GM04504 (cell line): ENCODE data around the gene IFITM5.
"Not testable (repeated sequence)": the region's sequence is repeated elsewhere in the genome, so short reads cannot be mapped to it uniquely, and the experiment has no call there.

Experiments
- DNase-seq: peaks from one replicate; pipeline ENCODE4 v3.0.0-alpha.2; 2012; ENCODE audit warnings: low read depth

IFITM5 gene

DNA sequence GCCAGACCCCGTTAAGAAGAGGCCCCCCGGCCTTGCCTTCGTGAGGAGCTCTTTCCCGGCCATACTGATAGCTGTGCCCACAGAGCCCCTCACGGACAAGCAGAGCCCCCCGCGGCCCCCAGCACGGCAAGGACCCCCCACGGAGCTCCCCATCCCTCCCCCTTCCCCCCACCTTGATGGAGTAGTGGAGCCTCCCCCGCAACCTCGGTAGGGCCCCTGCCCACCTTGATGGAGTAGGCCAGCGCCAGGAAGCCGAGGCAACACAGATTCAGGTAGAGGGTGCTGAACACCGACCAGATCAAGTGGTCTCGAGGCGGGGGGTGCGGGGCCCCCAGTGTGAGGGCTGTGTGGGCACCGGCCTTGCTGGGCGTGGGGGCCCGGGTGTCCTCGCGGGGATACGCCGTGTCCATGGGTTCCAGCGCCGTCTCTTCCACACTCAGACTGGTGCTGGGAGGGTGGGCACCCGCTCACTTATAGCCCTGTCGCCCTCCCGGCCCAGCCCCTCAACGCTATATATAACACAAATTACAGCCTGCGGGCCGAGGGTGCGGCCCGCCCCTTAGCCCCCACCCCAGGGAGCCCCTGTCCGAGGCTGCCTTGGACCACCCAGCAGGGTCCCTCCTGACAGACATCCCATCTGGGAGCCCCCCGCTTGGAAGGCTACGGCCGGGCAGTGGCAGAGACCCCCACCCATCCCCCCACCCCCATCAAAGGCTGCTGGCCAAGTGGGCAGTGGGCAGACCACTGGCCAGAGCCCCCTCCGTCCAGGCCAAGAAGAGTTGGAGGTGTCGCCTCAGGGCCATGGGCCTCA, at the start of gene IFITM5:
Gene IFITM5, minus strand, starts transcription at position 446 of the 811 bp plus-strand sequence. Its CDS starts 36 bp downstream, at position 410.
- DNase-seq = no peak

DNA sequence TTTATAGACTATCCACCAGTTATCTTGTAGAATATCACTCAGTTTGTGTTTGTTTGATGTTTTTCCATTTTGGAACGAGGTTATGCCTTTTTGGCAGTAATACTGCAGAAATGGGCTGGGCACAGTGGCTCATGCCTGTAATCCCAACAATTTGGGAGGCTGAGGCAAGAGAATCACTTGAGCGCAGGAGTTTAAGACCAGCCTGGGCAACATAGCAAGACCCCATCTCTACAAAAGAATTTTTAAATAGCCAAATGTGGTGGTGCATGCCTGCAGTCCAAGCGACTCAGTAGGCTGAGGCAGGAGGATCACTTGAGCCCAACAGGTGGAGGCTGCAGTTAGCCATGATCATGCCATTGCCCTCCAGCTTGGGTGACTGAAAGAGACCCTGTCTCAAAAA, 47.2 kb upstream of the IFITM5 start:
- DNase-seq = no peak

DNA sequence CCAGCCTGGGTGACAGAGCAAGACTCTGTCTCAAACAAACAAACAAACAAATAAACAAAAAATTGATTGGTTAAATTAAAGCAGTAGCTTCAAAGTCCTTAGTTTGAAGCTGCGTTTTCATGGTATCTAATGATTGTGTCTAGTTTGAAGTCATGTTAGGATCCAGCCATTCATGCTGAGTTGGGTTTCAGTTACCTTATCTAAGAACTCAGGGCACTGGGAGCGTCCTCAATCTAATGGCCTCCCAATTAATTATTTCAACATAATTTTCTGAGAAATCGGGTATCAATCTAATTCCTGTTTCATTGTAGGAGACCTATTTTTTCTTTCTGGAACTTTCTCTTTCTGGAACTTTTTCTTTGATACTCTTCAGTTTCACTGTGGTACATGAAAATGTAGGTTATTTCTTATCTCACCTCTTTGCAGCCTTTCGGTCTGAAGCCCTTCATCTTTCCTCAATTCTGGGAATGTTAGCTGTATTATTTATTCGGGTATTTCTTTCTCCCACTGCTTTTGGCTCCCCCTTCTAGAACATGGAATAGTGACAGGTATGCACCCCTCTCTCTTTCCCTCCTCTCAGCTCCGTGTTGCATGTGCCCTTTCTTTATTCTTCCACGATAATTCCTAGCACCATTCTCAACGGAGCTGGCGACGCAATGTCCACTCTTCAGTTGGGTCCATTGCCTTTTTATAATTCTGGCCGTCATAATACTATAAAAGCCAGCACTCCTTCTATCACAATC, 45.7 kb upstream of the IFITM5 start:
- DNase-seq = no peak

DNA sequence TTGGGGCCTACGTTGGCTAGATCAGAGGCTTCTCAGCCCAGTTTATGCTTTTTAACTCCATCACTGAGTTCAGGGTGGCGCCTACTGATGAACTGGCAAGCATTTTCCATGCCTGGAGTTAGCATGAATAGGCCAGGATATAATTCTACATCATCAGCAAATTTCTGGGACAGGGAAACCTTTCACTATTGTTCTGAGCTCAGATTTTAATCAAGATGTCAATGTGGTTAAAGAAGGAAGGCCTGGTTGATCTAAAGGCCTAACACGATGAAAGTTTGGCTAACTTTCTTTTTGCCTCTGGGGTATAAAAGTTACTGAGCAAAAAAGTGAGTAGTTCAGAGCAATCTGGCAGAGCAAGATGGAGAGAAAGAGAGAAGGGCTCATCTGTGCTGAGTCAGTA, 43.0 kb upstream of the IFITM5 start:
- no peak for DNase-seq

DNA sequence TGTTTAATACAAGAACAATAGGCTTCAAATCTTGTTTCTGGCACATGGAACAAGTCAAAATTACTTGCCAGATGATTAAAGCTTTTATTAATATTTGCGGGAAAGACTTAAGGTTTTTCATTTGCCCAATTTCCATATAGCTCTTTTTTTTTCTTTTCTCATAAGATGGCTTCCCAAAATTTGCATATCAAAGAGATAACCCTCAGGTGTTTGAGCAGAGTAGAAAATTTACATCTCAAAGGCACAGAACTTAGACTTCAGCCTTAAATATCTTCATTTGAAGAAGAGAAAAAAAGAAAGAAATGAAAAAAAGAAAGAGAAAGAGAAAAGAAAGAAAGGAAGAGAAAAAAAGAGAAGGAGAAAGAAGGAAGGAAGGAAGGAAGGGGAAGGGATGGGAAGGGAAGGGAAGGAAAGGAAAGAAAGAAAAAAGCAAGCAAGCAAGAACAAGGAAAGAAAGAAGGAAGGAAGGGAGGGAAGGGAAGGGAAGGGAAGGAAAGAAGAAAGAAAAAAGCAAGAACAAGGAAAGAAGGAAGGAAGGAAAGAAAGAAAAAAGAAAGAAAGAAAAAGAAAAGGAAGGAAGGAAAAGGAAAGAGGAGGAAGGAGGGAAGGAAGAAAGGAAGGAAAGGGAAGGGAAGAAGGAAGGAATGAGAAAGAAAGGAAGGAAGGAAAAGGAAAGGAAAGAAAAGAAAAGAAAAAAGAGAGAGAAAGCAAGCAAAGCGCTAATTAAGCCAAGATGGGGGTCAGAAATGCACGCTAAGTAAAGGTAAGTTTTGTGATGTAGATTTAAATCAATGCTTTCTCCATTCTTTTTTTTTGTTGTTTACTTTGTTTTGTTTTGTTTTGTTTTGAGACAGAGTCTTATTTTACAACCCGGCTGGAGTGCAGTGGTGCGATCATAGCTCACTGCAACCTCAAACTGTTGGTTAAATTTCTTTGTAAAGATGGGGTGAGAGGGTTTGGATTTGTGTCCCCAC, 41.5 kb upstream of the IFITM5 start:
- DNase-seq = no peak

DNA sequence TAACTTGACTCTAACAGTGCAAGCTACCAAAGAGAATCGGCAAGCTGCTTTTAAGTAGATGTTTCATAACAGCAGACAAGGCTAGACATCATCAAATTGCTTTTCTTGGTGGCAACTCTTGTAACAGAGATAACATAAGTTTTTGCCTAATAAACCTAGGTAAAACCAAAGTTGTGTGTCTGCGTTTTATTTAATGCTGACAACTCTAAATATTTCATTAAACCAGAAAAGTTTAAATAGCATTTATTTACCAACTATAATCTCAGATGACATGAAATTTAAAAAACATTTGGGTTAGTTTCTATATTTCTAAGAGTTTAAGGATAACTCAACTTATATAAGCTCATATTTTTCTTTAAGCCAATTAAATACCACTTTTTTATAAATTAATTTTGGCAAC, 40.6 kb upstream of the IFITM5 start:
- DNase-seq = no peak

DNA sequence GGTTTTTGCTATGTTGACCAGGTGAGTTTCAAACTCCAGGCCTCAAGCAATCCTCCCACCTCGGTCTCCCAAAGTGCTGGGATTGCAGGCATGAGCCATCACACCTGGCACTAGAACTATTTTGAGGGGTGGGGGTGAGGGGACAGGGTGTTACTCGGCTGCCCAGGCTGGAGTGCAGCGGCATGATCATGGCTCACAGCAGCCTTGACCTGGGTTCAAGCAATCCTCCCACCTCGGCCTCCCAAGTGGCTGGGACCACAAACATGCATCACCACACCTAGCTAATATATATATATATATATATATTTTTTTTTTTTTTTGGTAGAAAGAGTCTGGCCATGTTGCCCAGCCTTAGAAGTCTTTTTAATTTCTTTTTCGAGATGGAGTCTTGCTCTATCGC, 38.4 kb upstream of the IFITM5 start:
- DNase-seq = no peak

DNA sequence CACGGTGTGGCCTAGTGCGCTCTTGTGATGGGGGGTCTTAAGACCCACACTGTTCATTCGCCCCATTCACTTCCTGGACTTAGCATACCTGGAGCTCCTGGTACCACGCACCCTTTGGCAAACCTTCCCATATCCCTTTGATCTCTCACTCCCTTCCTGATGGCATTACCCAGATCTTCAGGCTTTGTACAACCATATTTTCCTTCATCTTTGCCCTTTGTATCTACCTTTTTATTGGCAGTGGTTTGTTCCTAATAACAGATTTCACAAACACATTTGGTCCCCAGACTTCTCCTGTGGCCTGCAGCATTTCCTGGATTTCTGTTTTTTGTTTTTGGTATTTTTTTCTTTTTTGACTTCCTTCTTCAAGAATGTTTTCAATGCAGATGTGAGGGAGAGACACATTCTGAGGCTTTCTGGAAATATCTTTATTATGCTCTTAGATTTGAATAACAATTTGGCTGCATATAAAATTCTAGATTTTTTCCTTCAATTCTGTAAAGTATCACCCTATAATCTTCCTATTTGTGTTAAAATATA, 37.4 kb upstream of the IFITM5 start:
- no peak for DNase-seq

DNA sequence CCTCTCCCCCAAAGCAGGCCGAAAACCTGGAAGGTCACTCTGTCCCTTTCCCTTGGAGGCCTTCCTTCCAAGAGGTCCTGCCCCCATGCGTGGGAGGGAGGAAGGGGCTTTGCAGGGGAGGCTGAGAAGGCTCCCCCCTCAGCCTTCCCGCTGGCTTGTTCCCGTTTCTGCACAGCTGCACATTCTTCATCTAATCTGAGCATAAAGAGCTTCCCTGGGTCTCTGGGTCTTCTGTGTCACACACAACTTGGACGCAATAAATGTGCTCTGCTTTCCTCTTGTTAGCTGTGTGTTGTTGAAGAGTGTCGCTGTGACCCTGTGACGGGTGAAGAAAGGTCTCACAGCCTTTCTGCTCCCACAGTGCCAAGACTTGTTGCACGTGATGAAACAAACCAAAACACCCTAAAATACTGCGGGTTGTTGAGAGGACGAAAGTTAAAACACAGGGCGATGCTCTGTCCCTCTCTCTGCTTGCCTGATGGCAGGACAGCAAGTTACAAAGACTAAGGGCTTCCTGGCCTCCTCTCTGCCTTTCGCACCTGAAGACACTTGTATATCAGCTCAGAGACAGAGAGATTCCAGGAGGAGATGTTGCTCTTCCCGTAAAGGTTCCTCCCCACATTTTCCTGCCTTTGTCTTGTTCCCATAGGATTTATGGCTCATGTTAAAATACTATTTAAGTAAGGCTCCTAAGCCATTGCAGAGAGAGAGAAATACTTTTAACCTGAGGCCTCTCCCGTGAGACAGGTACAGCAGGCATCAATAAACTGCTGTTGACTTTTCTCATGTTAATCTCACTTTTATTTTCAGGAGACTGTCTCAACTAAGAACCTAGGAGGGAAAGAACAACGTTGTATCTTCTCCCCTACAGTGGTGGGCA, 36.7 kb upstream of the IFITM5 start:
- no peak for DNase-seq

DNA sequence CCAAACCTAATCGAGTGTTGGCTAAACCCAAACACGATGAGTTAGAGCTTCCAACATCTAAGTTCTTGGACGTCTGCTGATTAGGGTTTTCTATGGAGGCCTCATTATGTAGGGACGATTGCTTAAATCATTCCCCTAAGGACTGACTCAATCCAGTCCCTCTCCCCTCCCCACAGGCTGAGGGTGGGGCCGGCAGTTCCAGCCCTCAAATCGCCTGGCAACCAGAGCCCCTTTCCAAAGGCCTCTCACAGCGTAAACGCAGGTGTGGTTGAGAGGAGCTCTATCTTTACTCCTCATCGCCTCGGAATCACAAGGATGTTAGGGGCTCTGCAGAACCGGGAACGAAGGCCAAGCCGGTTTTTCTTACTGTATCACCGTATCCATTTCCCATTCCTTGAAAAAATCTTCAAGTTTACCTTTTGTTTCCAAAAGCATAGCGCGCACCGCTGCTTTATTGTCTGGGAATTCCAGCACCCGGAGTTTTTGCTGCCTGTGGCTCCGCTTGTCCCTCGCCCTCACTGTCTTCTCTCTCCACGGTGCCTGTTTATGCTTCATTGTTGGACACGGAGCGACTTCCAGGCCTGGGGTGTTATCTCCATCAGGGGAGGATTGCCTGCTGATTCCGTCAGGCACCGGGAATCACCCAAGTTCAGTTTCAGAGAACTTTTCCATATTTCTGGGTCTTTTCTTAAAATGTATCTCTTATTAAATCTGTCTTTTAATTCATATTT, 35.1 kb upstream of the IFITM5 start:
- DNase-seq = no peak

DNA sequence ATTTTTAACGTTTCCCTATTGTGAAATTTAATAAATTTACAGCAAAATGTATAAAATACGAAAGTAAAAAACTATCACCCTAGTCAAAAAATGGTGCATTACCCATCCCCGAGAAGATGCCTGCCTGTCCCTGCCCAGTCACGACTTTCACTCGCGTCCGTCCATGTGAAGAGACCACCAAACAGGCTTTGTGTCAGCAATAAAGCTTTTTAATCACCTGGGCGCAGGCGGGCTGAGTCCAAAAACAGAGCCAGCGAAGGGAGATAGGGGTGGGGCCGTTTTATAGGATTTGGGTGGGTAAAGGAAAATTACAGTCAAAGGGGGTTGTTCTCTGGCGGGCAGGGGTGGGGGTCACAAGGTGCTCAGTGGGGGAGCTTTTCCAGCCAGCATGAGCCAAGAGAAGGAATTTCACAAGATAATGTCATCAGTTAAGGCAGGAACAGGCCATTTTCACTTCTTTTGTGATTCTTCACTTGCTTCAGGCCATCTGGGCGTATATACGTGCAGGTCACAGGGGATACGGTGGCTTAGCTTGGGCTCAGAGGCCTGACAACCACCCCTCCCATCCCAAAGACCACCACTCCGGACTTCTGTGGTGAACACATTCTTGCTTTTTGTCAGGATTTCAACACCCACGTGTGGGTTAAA, 34.4 kb upstream of the IFITM5 start:
- not testable (repeated sequence) for DNase-seq

DNA sequence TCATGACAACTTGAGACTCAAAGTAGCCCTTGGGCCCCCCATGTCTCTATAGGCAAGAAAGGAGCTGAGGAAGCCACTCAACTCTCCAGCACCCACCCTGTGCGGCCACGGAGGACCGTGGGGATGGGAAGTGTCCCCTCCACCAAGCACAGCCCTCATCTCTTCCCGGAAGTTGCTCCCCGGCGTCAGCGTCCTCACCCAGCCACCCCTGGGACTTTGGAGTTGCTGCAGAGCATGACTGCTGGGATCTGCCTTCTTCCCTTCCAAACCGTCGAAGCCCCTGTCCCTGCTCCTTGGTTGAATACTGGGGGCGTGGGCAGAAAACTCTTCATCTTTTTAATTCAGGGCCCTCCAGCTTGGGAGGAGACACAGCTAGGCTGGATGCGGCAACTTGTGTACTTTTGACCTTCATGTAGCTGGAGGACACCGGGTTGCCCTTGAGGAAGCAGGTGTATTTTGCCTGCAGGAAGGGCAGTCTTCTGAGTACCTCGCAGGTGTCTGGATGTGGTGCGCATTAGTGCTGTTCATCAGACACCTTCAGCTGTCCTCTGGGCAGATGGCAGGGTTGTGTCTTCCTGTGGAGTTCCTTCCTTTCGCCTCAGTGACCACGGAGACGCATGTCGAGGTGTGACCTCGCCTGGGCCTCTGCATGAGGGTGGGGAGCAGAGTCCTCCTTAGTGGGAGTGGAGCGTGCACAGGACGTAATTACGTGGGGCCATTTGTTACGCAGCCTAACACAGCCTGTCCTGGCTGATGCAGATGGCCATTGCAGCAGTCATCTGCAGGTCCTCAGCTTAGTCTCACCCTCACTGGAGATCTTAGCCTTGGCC, 33.5 kb upstream of the IFITM5 start:
- no peak for DNase-seq

DNA sequence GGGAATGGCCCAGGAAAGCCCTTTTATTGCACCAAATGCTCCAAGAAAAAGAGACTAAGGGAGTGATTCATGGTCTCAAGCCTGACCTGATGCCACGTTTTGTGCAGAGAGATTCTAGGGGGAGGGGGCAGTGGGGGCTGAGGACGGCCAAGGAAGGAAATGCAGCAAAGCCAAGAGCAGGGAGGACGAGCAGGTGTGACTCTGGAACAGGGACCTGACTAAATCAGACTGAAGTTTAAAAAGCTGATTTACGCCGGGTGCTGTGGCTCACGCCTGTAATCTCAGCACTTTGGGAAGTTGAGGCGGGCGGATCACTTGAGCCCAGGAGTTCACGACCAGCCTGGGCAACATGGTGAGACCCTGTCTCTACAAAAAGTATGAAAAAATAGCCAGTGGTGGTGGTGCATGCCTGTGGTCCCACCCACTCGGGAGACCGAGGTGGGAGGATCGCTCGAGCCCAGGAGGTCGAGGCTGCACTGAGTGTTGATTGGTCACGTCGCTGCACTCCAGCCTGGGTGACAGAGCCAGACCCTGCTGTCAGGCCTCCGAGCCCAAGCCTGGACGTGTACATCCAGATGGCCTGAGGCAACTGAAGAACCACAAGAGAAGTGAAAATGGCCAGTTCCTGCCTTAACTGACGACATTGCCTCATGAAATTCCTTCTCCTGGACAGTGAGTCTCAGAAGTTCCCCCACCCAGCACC, 32.2 kb upstream of the IFITM5 start:
- no peak for DNase-seq

DNA sequence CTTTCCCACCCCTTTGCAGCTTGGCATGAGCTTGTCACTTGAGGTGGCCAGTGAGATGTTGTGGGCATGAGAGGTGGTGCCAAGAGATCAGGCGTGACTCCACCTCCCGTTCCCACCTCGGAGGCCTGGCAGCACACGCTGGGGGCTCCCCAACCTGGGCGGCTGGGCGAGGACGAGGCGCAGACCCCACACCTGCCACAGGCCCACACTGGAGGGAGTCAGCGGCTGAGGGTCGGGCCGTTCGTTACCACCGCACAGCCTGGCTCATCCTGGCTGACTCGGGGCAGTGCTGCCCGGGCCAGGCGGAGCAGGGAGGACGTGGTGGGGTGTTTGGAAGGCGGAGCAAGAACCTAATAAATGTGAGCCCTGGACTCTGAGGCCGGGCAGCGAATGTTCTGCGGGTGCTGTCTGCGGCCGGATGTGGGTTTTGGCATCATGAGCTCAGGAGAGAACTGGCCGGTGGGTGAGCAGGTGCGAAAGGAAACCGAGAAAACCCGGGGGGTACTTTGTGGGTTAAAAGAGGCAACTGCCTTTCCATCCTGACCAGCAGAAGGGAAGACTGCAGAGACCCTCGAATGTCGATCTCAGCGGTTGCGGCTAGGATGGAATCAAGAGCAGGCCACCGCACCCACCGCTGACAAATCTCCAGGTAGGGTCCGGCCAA, 31.5 kb upstream of the IFITM5 start:
- no peak for DNase-seq

DNA sequence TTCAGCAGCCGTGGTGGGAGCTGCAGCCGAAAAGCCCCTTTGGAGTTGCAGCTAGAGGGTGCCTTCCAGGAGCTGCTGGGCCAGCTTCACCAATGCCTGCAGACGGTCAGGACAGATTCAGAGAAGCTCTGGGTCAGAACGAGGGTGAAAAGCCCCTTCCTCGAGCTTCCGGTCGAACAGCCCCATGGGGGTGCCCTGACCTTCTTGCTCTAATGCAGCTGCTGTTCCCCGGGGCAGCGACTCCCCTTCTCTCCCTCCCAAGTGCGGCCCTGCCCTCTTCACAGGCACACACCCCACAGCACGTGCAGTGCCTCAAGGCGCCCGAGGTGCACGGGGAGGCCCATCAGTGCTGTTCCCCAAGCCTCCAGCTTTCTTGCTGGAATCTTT, 31.0 kb upstream of the IFITM5 start:
- no peak for DNase-seq

DNA sequence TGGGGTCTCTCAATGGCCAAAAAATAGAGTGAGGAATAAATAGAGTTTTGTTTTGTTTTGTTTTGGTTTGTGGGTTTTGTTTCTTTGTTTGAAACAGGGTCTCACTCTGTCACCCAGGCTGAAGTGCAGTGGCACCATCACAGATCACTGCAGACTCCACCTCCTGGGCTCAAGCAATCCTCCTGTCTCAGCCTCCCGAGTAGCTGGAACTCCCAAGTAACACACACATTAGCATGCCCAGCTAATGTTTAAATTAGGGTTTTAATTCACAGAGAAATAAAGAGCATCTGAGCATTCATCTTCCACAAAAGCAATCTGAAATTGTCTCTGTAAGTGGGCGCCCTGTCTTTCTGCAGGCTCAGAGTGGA, 30.5 kb upstream of the IFITM5 start:
- DNase-seq = no peak

DNA sequence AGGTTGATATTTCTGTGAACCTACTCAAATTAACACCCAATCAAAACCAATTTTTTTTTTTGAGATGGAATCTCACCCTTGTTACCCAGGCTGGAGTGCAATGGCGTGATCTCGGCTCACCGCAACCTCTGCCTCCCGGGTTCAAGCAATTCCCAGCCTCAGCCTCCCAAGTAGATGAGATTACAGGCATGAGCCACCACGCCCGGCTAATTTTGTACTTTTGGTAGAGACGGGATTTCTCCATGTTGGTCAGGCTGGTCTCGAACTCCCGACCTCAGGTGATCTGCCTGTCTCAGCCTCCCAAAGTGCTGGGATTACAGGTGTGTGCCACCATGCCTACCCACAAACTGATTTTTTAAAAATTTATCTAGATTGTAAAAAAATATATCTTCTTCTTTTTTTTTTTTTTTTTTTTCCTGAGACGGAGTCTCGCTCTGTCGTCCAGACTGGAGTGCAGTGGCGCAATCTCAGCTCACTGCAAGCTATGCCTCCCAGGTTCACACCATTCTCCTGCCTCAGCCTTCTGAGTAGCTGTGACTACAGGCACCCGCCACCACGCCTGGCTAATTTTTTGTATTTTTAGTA, 29.3 kb upstream of the IFITM5 start:
- not testable (repeated sequence) for DNase-seq
